Sigmoid colon (tissue), 4 donors: Measurements from ENCODE around the gene VCP.

Source experiments
- CTCF ChIP-seq, 4 experiments: fragments of 450-650 bp in 3 of 4; fragments of 200-600 bp in 1 of 4; IDR thresholded peaks; one replicate each; pipeline ENCODE4 v1.5.1; 2016 to 2019; ENCODE audit warnings: antibody characterized with exemption in 4 of 4, mild to moderate bottlenecking in 3 of 4, moderate library complexity in 2 of 4
- EP300 ChIP-seq, 4 donors: sonication (generic); formaldehyde crosslinking; IDR thresholded peaks; one replicate each; pipeline ENCODE4 v1.6.1; 2017; ENCODE audit warnings: antibody characterized with exemption in 4 of 4
- POLR2A ChIP-seq, 2 donors: fragments of 450-650 bp; IDR thresholded peaks; one replicate each; pipeline ENCODE4 v1.6.1; 2016; ENCODE audit warnings: antibody characterized with exemption in 2 of 2, mild to moderate bottlenecking in 2 of 2, moderate library complexity in 2 of 2
- POLR2AphosphoS5 ChIP-seq, 4 donors: sonication (generic); formaldehyde crosslinking; IDR thresholded peaks; one replicate each; pipeline ENCODE4 v1.6.1; 2017; ENCODE audit warnings: antibody characterized with exemption in 4 of 4

- TF ChIP-seq CTCF (IDR thresholded peaks at IDR 0.05) (no peak), POLR2AphosphoS5 (IDR thresholded peaks at IDR 0.05) (no peak), POLR2A (IDR thresholded peaks at IDR 0.05) (no peak), EP300 (IDR thresholded peaks at IDR 0.05) (no peak)
Observed at GRCh38 chr9:35028341-35028740, 44.1 kb downstream of the VCP start.
